Astrocyte (in vitro differentiated cells and primary cell): Measurements from ENCODE around the gene GPS2.

Source experiments
- CTCF ChIP-seq: IDR thresholded peaks from 2 replicates; pipeline ENCODE4 v1.5.1; 2011; ENCODE audit warnings: low read depth, mild to moderate bottlenecking, inconsistent platforms, low read length, moderate library complexity; ENCODE audit not compliant: insufficient read depth
- EZH2 ChIP-seq: IDR thresholded peaks from 2 replicates; pipeline ENCODE4 v1.6.1; 2012; ENCODE audit warnings: mild to moderate bottlenecking, low read length, inconsistent platforms; ENCODE audit not compliant: insufficient read depth

DNA sequence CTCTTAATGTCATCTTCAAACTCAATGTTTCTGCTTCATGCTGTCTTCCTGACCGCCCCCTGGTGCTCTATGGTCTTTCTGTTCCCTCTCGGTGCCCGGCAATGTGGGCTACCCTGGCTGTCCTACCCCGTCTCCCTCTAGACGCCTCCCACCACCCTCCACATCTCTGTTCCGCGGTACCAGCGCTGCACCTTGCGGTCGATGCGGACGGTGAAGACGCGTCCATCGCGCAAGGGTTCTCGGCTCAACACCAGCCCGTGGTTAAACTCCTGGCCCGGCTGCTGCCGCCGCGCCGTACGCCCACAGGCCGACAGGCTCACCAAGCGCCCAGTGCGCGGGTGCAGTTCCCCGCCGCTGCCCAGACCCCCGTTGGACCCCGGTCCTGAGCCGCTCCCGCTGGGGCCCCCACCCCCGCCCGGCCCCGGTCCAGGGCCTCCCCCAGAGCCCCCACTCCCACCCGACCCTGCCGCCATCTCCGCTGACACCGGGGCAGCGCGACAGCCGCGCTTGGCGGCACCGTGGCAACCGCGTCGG lies 13.7 kb upstream of the GPS2 start, which contains the start of gene NEURL4:
- no peak for TF ChIP-seq CTCF
- TF ChIP-seq EZH2 = no peak
